Subcutaneous adipose tissue (tissue), 4 donors: Measurements from ENCODE around the gene C2CD4B. TPM values are rescaled to one million over a fixed set of nuclear protein-coding genes. Genes with fewer than 3 reads are reported as not detected.

ENCODE experiments used
- total RNA-seq, 4 donors: library from RNA; depleted of rRNA; stranded (reverse); fragments of >200 nt; gene quantifications; one replicate each; pipeline ENCODE4 v1.1.0, GENCODE V29; 2016
- TF ChIP-seq, protein P1 (sequence below): fragments of 450-650 bp; IDR thresholded peaks from one replicate; pipeline ENCODE4 v1.5.1; 2016; ENCODE audit warnings: low read depth, mild to moderate bottlenecking, control low read depth, antibody characterized with exemption, moderate library complexity

The C2CD4B gene
- total RNA-seq, 4 donors from 2014 or later, result 1.1 to 1.7 TPM; not detected in 2

DNA sequence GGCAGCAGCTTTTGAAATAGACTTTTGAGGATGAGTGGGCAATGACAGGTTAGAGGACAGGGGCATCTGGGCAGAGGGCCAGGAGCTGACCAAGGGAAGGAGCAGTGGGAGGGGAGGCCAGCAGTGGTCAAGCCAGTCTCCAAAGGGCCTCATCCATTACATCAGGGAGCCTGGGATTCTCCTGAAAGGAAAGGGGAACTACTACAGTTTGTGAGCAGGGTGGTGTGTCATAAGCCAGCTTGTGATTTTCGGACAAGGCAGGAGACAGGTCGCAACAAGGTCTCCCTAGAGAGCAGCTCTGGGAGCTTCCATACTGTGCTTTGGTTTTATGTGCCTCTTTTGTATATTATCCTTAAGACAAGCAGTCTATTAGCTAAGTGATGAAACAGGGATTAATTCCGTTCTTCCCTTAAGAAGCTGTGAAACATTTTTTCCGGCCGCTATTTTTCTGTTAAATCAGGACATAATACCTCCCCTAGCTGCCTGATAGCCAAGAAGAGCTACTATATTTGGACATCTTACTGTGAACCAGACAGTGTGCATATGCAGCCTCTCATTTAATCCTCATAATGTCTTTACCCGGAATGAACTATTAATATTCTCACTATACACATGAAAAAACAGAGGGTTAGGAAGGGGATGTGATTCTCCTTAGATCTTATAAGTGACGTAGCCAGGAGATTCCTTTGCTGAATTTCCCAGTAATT, 46.4 kb downstream of the C2CD4B start:
- TF ChIP-seq, protein P1, sequence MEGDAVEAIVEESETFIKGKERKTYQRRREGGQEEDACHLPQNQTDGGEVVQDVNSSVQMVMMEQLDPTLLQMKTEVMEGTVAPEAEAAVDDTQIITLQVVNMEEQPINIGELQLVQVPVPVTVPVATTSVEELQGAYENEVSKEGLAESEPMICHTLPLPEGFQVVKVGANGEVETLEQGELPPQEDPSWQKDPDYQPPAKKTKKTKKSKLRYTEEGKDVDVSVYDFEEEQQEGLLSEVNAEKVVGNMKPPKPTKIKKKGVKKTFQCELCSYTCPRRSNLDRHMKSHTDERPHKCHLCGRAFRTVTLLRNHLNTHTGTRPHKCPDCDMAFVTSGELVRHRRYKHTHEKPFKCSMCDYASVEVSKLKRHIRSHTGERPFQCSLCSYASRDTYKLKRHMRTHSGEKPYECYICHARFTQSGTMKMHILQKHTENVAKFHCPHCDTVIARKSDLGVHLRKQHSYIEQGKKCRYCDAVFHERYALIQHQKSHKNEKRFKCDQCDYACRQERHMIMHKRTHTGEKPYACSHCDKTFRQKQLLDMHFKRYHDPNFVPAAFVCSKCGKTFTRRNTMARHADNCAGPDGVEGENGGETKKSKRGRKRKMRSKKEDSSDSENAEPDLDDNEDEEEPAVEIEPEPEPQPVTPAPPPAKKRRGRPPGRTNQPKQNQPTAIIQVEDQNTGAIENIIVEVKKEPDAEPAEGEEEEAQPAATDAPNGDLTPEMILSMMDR, result no peak

- TF ChIP-seq, protein P1, result no peak
These were observed 49.2 kb downstream of the C2CD4B start for GRCh38 chr15:62115847-62116246.

Other genes starting within 250 kb of the C2CD4B start
- 100 to 1,000 TPM; 113 to 141 (median 139) TPM for gene VPS13C, start 104.8 kb downstream of the C2CD4B start, total RNA-seq
- not detected for gene C2CD4A, start 98.3 kb downstream of the C2CD4B start, total RNA-seq
- 100 to 1,000 TPM in 3 of 4 donors, 10 to 100 TPM in 1; 98.5 to 267 (median 141) TPM for gene TLN2, start 225.3 kb upstream of the C2CD4B start, total RNA-seq